Fibroblast of pulmonary artery (primary cell): Measurements from ENCODE around the gene ZSCAN12.

Experiments used
- DNase-seq: peaks from one replicate; pipeline ENCODE4 v3.0.0-alpha.2; 2010; ENCODE audit warnings: low read depth
- H3K4me3 ChIP-seq: replicated peaks from 2 replicates; pipeline ENCODE4 v1.5.1; 2011; ENCODE audit warnings: low read depth, mild to moderate bottlenecking, control low read depth, low read length, moderate library complexity
- TF ChIP-seq, protein P1 (sequence below): IDR thresholded peaks from 2 replicates; pipeline ENCODE4 v1.5.1; 2011; ENCODE audit warnings: mild to moderate bottlenecking, control low read depth, low read length, inconsistent platforms; ENCODE audit errors: missing control alignments

ZSCAN12 gene

DNA sequence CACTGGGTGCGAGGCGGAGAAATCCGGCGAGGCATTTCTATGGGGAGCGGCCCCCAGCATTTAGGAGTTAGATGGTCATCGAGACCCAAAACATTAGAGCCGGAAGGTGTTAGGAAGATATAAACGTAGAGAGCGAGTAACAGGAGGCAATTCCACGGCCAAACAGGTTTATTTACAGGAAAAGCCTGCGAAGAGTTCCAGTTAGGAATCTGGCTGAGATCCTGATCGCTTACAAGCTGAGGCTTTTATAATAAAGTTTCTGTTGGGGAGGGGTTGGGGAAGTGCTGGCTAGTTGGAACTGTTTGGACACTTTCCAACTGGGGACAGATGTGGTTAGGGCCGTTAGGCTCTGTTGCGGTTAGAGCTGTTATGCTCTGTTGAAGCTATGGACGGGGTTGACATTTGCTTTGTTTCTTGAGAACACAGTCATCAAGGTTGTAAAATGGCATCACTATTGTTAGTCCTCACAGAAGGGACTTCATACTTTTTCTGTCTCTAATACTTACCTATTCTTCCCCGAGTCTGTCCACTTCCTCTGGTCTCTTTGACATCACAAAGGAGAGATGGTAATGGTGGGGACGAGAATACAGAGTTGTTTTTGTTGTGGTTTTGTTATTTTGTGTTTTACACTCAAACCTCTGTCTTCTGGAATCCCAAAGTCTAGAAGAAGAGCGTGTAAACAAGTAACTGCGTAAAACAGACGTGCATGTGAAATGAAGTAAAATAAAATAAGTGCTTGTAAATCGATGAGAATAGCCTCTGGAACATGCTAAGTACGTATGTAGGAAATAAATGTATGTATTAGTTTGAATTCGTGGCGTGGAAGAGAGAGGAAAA lies 63.0 kb downstream of the ZSCAN12 start:
- H3K4me3 ChIP-seq = peak overlapping the region; percentile 73
- DNase-seq = peak; percentile 65
- TF ChIP-seq, protein P1, sequence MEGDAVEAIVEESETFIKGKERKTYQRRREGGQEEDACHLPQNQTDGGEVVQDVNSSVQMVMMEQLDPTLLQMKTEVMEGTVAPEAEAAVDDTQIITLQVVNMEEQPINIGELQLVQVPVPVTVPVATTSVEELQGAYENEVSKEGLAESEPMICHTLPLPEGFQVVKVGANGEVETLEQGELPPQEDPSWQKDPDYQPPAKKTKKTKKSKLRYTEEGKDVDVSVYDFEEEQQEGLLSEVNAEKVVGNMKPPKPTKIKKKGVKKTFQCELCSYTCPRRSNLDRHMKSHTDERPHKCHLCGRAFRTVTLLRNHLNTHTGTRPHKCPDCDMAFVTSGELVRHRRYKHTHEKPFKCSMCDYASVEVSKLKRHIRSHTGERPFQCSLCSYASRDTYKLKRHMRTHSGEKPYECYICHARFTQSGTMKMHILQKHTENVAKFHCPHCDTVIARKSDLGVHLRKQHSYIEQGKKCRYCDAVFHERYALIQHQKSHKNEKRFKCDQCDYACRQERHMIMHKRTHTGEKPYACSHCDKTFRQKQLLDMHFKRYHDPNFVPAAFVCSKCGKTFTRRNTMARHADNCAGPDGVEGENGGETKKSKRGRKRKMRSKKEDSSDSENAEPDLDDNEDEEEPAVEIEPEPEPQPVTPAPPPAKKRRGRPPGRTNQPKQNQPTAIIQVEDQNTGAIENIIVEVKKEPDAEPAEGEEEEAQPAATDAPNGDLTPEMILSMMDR = no peak

DNA sequence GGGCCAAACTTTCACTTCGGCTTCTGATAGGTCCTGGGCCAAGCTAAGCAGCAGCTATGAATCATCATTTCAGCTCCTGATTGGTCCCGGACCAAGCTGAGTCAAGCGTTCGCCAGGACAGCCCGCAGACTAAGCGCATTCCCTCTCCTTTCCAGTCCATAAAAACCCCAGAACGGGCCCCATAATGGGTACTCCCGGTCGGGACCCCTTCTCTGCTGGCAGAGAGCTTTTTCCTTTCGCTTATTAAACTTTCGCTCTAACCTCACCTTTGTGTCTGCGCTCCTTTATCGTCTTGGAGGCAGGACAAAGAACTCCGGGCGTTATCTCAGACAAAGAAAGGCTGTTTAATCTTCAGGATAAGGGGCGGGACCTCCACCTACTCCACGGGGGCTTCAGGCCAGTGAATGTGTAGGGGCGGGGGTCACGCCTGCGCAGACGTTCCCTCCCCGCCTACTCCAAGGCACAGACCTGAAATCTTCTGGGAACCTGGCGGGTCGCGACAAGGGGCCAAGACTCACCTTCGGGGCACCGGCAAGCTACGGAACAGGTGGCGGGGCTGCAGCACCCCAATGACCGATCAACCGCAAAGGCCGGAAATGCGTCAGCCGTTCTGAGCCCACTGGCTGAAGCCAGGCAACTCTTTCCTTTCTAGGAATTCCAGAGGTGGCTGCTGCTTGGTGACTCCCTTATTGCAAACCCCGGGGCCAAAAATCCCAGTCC lies 63.8 kb downstream of the ZSCAN12 start, which contains the start of gene ZSCAN31:
ZSCAN31 (minus strand) TSS at position 585 of the 720 bp plus-strand sequence. CDS start 6,465 bp downstream, outside the sequence.
- peak; percentile 99 for DNase-seq
- peak within 1 kb of the TSS; percentile 73 for H3K4me3 ChIP-seq
- TF ChIP-seq, protein P1 = no peak

DNA sequence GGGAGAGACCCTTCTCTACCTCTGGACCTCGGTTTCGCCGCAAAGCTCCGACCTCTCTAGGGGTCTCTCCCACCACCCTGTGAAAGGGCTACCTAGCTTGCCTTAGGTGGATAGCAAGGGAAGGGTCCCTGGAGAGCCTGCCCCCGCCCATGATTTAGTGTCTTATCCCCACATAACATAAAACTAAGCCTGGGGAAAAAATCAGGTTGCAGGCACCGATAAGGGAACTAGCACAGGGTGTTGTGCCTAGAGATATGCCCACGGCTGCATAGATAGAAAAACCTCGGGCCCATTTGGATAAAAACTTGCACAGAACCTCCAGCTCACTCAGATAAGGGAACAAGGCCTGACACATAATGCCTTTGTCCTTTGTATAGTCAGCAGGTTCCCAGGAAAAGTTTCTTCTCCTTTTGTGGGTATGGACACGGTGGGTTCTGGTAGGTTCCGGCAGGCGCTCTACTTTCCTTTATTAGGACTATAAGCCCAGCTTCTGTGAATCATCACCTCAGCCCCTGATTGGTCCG lies 64.4 kb downstream of the ZSCAN12 start:
- DNase-seq = no peak
- peak overlapping the region; percentile 73 for H3K4me3 ChIP-seq
- TF ChIP-seq, protein P1 = no peak

DNA sequence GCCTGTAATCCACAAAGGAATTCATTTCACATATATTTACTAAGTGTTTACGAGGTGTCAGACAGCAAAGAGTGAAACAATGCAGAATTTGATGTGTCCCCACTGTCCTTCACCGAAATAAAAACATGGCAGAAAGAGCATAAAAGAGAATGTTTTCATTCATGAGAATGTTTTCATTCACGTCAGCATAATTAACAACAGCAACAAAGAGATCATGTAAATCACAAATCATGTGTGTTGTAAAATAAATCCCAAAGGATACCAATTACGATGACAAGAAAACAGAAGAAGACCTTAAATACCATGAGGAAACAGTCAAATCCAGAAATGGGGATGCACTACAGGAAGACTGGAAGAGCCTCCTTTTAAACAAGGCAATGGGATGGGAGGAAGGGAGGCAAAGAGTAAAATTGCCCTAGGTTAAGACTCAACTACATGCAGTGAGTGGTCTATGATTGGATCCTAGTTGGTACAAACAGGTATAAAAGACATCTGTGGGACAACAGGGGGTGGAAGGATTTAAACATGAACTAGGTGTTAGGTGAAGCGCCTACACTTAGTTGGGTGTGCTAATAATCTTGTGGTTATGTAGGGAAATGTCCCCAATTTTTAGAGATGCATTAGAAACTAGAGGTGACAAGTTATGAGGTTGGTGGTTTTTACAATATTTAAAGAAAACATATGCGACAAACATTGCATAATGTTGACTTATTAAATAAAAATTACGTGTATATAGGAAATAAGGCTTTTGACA lies 65.1 kb downstream of the ZSCAN12 start:
- TF ChIP-seq, protein P1 = no peak
- DNase-seq = no peak
- no peak overlapping the region for H3K4me3 ChIP-seq

DNA sequence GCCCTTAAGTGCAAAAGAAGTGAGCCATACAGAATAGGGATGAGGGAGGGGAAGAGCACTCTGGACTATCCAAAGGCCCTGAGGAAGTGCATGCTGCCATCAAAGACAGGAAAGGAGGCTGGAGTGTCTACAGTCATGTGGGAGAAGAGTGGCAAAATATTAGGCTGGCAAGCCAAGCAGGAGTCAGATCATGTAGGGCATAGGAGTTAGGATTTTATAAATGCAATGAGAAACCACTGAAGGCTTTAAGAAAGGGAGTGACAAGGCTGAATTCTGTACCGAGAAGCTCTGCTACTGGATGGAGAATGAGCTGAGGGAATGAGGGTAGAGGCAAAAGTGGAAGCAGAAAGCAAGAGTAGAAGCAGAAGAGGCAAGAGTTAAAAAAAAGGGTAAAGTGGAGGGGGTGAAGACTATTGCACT lies 65.9 kb downstream of the ZSCAN12 start:
- TF ChIP-seq, protein P1 = no peak
- H3K4me3 ChIP-seq = no peak overlapping the region

DNA sequence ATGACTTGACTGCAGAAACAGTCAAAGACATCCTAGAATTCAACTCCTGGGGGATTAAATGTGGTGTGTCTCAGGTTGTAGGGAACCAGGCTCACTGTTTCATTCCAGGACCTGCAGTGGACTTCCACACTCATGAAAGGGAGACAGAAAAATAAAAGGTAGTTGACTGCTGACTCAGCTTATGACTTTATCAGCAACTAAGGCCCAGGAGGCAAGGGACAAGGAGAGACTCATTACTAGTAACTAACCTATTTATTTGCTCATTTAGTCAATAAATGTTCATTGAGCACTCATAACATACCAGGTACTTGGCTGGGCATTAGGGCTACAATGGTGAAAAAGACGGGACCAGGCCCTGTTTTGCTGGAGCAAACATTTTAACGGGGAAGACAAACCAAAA lies 66.5 kb downstream of the ZSCAN12 start:
- TF ChIP-seq, protein P1 = no peak
- DNase-seq = no peak
- H3K4me3 ChIP-seq = no peak overlapping the region

More for the DNA sequence above, 65.9 kb downstream of the ZSCAN12 start:
- DNase-seq = no peak
